ENCODE data around the gene METAP1D.

The METAP1D gene

DNA sequence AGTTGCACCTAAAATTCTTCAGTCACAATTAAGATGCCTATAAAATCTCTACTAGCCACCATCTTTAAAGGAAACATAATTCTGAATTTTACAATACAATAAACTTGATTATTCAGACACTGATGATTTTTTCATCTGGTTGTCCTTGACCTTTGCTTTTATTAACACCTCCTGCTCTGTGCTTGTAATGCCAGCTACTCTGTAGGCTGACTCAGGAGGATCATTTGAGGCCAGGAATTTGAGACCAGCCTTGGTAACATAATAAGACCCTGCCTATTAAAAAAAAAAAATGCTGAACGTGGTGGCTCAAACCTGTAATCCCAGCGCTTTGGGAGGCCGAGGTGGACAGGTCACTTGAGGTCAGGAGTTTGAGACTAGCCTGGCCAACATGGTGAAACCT is 39.2 kb upstream of the METAP1D start:
- no peak for DNase-seq (ENCODE audit: low read depth in 1 of 2, low spot score in 1 of 2)
- Histone ChIP-seq H3K27ac (replicated peaks) (no peak overlapping the region), H3K4me3 (replicated peaks; ENCODE audit: insufficient read depth, low read length) (no peak overlapping the region), H3K27me3 (ENCODE audit: insufficient read depth, poor library complexity, severe bottlenecking) (no peaks in the 10 kb centered on the region)
- TF ChIP-seq, protein P1, sequence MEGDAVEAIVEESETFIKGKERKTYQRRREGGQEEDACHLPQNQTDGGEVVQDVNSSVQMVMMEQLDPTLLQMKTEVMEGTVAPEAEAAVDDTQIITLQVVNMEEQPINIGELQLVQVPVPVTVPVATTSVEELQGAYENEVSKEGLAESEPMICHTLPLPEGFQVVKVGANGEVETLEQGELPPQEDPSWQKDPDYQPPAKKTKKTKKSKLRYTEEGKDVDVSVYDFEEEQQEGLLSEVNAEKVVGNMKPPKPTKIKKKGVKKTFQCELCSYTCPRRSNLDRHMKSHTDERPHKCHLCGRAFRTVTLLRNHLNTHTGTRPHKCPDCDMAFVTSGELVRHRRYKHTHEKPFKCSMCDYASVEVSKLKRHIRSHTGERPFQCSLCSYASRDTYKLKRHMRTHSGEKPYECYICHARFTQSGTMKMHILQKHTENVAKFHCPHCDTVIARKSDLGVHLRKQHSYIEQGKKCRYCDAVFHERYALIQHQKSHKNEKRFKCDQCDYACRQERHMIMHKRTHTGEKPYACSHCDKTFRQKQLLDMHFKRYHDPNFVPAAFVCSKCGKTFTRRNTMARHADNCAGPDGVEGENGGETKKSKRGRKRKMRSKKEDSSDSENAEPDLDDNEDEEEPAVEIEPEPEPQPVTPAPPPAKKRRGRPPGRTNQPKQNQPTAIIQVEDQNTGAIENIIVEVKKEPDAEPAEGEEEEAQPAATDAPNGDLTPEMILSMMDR (IDR thresholded peaks at IDR 0.05; ENCODE audit: insufficient read depth, low read length) = no peak
- TF ChIP-seq, protein P2, sequence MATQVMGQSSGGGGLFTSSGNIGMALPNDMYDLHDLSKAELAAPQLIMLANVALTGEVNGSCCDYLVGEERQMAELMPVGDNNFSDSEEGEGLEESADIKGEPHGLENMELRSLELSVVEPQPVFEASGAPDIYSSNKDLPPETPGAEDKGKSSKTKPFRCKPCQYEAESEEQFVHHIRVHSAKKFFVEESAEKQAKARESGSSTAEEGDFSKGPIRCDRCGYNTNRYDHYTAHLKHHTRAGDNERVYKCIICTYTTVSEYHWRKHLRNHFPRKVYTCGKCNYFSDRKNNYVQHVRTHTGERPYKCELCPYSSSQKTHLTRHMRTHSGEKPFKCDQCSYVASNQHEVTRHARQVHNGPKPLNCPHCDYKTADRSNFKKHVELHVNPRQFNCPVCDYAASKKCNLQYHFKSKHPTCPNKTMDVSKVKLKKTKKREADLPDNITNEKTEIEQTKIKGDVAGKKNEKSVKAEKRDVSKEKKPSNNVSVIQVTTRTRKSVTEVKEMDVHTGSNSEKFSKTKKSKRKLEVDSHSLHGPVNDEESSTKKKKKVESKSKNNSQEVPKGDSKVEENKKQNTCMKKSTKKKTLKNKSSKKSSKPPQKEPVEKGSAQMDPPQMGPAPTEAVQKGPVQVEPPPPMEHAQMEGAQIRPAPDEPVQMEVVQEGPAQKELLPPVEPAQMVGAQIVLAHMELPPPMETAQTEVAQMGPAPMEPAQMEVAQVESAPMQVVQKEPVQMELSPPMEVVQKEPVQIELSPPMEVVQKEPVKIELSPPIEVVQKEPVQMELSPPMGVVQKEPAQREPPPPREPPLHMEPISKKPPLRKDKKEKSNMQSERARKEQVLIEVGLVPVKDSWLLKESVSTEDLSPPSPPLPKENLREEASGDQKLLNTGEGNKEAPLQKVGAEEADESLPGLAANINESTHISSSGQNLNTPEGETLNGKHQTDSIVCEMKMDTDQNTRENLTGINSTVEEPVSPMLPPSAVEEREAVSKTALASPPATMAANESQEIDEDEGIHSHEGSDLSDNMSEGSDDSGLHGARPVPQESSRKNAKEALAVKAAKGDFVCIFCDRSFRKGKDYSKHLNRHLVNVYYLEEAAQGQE (IDR thresholded peaks at IDR 0.05; ENCODE audit: insufficient replicate concordance, low read depth) = no peak
- TF ChIP-seq GABPA (IDR thresholded peaks at IDR 0.05; ENCODE audit: low read depth) = no peak
- no peak for TF ChIP-seq SPI1 (IDR thresholded peaks at IDR 0.05; ENCODE audit: borderline replicate concordance, low read depth)
- TF ChIP-seq POLR2AphosphoS5 (IDR thresholded peaks at IDR 0.05; ENCODE audit: low read depth) = no peak

GRCh38 chr2:171963198-171963597 is 36.6 kb upstream of the METAP1D start:
- DNase-seq (ENCODE audit: low read depth in 1 of 2, low spot score in 1 of 2) = no peak
- Histone ChIP-seq H3K27ac (replicated peaks) (no peak overlapping the region), H3K4me3 (replicated peaks; ENCODE audit: insufficient read depth, low read length) (no peak overlapping the region), H3K27me3 (ENCODE audit: insufficient read depth, poor library complexity, severe bottlenecking) (no peaks in the 10 kb centered on the region)
- TF ChIP-seq GABPA (IDR thresholded peaks at IDR 0.05; ENCODE audit: low read depth) (no peak), POLR2AphosphoS5 (IDR thresholded peaks at IDR 0.05; ENCODE audit: low read depth) (no peak)

GRCh38 chr2:171964308-171964707 is 35.4 kb upstream of the METAP1D start:
- DNase-seq (ENCODE audit: low read depth in 1 of 2, low spot score in 1 of 2) = no peak
- no peak overlapping the region for H3K4me3 ChIP-seq (replicated peaks; ENCODE audit: insufficient read depth, low read length)

DNA sequence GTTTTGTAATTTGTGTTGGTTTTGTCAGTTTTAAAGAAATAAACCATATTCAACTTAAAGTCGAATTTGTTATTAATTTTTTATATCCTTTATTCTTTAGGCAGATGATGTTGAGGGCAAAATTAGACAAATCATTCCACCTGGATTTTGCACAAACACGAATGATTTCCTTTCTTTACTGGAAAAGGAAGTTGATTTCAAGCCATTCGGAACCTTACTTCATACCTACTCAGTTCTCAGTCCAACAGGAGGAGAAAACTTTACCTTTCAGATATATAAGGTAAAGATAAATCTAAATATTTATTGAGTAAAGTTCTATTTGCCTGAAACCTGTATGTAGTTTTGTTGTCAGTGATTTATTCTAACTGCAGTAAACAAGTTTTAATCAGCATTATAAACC is 34.5 kb upstream of the METAP1D start:
- DNase-seq (ENCODE audit: low read depth in 1 of 2, low spot score in 1 of 2) = no peak
- H3K4me3 ChIP-seq (replicated peaks; ENCODE audit: insufficient read depth, low read length) = no peak overlapping the region
- H3K27me3 ChIP-seq (ENCODE audit: insufficient read depth, poor library complexity, severe bottlenecking) = no peaks in the 10 kb centered on the region
- TF ChIP-seq SPI1 (IDR thresholded peaks at IDR 0.05; ENCODE audit: borderline replicate concordance, low read depth) = no peak
- TF ChIP-seq, protein P1 (IDR thresholded peaks at IDR 0.05; ENCODE audit: insufficient read depth, low read length) = no peak
- TF ChIP-seq POLR2AphosphoS5 (IDR thresholded peaks at IDR 0.05; ENCODE audit: low read depth) = no peak
- TF ChIP-seq GABPA (IDR thresholded peaks at IDR 0.05; ENCODE audit: low read depth) = no peak
- TF ChIP-seq, protein P2 (IDR thresholded peaks at IDR 0.05; ENCODE audit: insufficient replicate concordance, low read depth) = no peak
- no peak overlapping the region for H3K27ac ChIP-seq (replicated peaks)

More at GRCh38 chr2:171964308-171964707, 35.4 kb upstream of the METAP1D start:
- TF ChIP-seq POLR2AphosphoS5 (IDR thresholded peaks at IDR 0.05; ENCODE audit: low read depth) = no peak
- TF ChIP-seq, protein P1 (IDR thresholded peaks at IDR 0.05; ENCODE audit: insufficient read depth, low read length) = no peak
- TF ChIP-seq, protein P2 (IDR thresholded peaks at IDR 0.05; ENCODE audit: insufficient replicate concordance, low read depth) = no peak
- Histone ChIP-seq H3K27ac (replicated peaks) (no peak overlapping the region), H3K27me3 (ENCODE audit: insufficient read depth, poor library complexity, severe bottlenecking) (no peaks in the 10 kb centered on the region)

Data from HL-60 (cell line).